Subcutaneous adipose tissue (tissue), 4 donors: ENCODE results near the gene COTL1. TPM values are rescaled to one million over a fixed set of nuclear protein-coding genes. Genes with fewer than 3 reads are reported as not detected.

Source experiments
- CTCF ChIP-seq: fragments of 450-650 bp; IDR thresholded peaks from one replicate; pipeline ENCODE4 v1.5.1; 2016; ENCODE audit warnings: low read depth, mild to moderate bottlenecking, control low read depth, antibody characterized with exemption, moderate library complexity
- total RNA-seq, 4 donors: library from RNA; depleted of rRNA; stranded (reverse); fragments of >200 nt; gene quantifications; one replicate each; pipeline ENCODE4 v1.1.0, GENCODE V29; 2016

The COTL1 gene
- total RNA-seq, 4 donors from 2014 or later: 27.5 to 114 (median 59.7) TPM

GRCh38 chr16:84559311-84559932 is 58.5 kb downstream of the COTL1 start:
- TF ChIP-seq CTCF: no peak

- TF ChIP-seq CTCF: no peak
These were observed 60.4 kb downstream of the COTL1 start for GRCh38 chr16:84557504-84557903.

GRCh38 chr16:84557059-84557458 is 60.8 kb downstream of the COTL1 start:
- TF ChIP-seq CTCF: no peak

- TF ChIP-seq CTCF: no peak
These were observed 62.3 kb downstream of the COTL1 start for GRCh38 chr16:84555418-84556196.

GRCh38 chr16:84554627-84555328 is 63.1 kb downstream of the COTL1 start:
- TF ChIP-seq CTCF: no peak

- no peak for TF ChIP-seq CTCF
These were observed 63.9 kb downstream of the COTL1 start for GRCh38 chr16:84553873-84554399.

- TF ChIP-seq CTCF: no peak
These were observed 65.7 kb downstream of the COTL1 start for GRCh38 chr16:84552135-84552534.
